Chondrocyte (in vitro differentiated cells): ENCODE data around the gene PRPF8. TPM values are rescaled to one million over a fixed set of nuclear protein-coding genes. Genes with fewer than 3 reads are reported as not detected.
"Not testable (repeated sequence)": the region's sequence is repeated elsewhere in the genome, so short reads cannot be mapped to it uniquely, and the experiment has no call there.

ENCODE experiments used
- DNase-seq: peaks from one replicate; pipeline ENCODE4 v3.0.0; 2021; ENCODE audit warnings: mixed read lengths, low spot score
- H3K27ac Mint-ChIP-seq: one replicate; pipeline ENCODE4 v1.8.0; 2021; ENCODE audit warnings: mild to moderate bottlenecking, moderate library complexity, mixed read lengths; ENCODE audit not compliant: unreplicated experiment
- H3K27me3 Mint-ChIP-seq: 2 replicates; pipeline ENCODE4 v1.8.0; 2021; ENCODE audit warnings: low read depth, mixed read lengths
- H3K36me3 Mint-ChIP-seq: 2 replicates; pipeline ENCODE4 v1.8.0; 2021; ENCODE audit warnings: low read depth, mixed read lengths
- H3K4me1 Mint-ChIP-seq: 2 replicates; pipeline ENCODE4 v1.8.0; 2021; ENCODE audit warnings: low read depth, mild to moderate bottlenecking, mixed read lengths
- H3K4me3 Mint-ChIP-seq: one replicate; pipeline ENCODE4 v1.8.0; 2021; ENCODE audit warnings: mild to moderate bottlenecking, moderate library complexity, mixed read lengths; ENCODE audit not compliant: unreplicated experiment
- H3K9me3 Mint-ChIP-seq: 2 replicates; pipeline ENCODE4 v1.8.0; 2021; ENCODE audit warnings: low read depth, mixed read lengths
- total RNA-seq: library from RNA; stranded (reverse); gene quantifications from 3 replicates; pipeline ENCODE4 v1.2.1, GENCODE V29; 2021
- TF ChIP-seq, protein P1 (sequence below): fragments of 200-600 bp; sonication (generic); IDR thresholded peaks from 2 replicates; pipeline ENCODE4 v1.5.0; 2021; ENCODE audit warnings: antibody characterized with exemption, mild to moderate bottlenecking, moderate library complexity

Gene PRPF8
- total RNA-seq, 1 donor from 2014 or later: 164 TPM

DNA sequence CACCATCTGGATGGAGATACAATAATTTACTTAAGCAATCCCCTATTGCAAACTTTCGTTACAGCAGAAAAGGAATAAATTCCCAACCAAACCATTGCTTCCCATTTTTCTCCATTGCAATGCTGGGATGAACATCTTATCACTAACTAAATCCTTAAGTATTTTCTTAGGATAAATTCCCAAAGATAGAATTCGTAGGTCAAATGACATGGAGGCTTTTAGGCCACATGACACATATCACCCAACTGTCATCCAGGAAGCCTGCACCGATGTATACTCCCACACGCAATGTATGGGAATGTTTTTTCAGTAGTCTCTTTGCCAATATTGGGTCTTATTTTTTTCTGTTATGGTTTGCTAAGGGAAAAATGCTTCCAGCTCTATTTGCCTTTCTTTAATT lies 27.1 kb upstream of the PRPF8 start:
- peaks cover 32% of the 10 kb centered on the region for H3K36me3 Mint-ChIP-seq
- no peak for DNase-seq
- H3K27ac Mint-ChIP-seq: peak overlapping the region; percentile 93
- H3K4me3 Mint-ChIP-seq: peak overlapping the region; percentile 97
- H3K9me3 Mint-ChIP-seq: no peaks in the 10 kb centered on the region
- H3K4me1 Mint-ChIP-seq: peaks cover 43% of the 10 kb centered on the region
- no peaks in the 10 kb centered on the region for H3K27me3 Mint-ChIP-seq
- TF ChIP-seq, protein P1, sequence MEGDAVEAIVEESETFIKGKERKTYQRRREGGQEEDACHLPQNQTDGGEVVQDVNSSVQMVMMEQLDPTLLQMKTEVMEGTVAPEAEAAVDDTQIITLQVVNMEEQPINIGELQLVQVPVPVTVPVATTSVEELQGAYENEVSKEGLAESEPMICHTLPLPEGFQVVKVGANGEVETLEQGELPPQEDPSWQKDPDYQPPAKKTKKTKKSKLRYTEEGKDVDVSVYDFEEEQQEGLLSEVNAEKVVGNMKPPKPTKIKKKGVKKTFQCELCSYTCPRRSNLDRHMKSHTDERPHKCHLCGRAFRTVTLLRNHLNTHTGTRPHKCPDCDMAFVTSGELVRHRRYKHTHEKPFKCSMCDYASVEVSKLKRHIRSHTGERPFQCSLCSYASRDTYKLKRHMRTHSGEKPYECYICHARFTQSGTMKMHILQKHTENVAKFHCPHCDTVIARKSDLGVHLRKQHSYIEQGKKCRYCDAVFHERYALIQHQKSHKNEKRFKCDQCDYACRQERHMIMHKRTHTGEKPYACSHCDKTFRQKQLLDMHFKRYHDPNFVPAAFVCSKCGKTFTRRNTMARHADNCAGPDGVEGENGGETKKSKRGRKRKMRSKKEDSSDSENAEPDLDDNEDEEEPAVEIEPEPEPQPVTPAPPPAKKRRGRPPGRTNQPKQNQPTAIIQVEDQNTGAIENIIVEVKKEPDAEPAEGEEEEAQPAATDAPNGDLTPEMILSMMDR: no peak

DNA sequence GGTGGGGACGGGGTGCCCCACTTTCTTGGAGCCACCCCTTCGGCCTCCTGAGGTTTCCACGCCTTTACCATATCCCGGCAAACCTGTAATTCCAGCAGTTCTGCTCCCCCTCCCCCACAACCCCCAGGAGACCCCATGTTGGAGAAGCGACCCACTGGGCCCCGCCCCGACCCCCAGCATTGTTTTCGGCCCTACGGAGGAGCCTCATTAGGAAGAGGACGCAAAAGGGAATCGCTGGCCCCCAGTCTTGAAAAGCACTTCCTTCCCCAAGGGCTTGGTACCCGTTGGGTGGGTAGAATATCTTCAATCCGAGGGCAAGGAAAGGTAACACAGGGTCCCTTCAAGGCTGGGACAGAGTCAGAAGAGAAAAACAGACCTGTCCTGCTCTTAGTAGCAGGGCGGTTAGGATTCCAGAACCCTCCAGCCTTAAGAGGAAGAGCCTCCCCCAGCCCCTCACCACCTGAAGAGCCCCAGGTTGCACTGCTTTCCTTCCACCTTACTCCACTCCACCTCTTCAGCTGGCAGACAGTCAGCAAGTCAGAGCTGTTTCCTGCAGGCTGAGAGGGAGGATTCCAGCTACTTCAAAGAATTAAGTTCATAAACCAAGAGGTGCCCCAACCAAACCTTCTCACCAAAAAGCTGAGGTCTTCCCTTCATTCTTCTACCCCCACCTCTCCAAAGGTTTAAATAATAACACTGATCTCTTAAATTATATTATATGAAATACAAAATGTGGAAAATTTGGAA lies 26.3 kb upstream of the PRPF8 start:
- no peak for DNase-seq
- TF ChIP-seq, protein P1: no peak
- Mint-ChIP-seq H3K27me3 (no peaks in the 10 kb centered on the region), H3K27ac (peak overlapping the region; percentile 93), H3K9me3 (no peaks in the 10 kb centered on the region), H3K4me1 (peaks cover 43% of the 10 kb centered on the region), H3K4me3 (peak overlapping the region; percentile 97), H3K36me3 (peaks cover 32% of the 10 kb centered on the region)

DNA sequence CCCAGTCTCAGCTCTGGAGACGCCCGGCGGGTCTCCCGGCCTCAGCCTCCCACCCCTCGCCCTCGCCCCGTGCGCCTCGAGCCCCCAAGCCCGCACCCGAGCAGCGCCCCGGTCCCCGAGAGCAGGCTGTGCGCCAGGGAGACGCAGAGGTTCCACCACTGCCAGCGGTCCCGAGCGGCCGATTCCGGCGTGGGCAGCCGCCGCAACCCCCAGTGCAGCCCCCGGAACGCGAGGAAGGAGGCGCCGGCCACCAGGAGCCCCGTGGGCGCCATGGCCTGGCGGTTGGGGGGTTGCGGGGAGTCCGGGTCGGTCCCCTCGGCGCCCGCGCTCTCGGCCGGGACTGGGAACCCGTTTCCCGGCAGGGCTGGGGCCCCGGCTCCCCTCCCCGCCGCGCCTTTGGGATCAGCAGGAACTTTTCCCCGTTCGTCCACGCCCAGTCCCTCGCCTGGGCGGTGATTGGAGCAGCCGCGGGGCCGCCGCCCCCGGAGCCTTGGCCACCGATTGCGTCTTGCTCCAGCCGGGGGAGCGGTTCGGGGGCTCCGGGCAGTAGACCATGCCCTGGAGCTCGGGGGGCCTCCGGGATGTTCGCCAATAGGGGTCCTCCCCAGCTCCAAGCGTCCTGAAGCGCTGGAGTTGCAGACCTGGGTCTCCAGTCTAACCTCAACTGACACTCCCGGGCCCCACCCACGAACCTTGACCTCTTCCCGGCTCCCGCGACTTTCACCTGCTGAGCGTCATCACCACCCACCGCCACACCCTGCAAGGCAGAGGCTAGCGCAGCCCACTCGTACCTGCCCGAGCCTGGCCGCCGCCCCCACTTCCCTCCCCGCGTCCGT lies 25.5 kb upstream of the PRPF8 start, which contains the start of gene TLCD2:
Gene TLCD2, minus strand, starts transcription at position 407 of the 836 bp plus-strand sequence. Its CDS starts 135 bp downstream, at position 272.
- no peak for DNase-seq
- H3K4me3 Mint-ChIP-seq: peak within 1 kb of the TSS; percentile 97
- H3K27ac Mint-ChIP-seq: peak within 1 kb of the TSS; percentile 93
- peaks cover 30% of the 10 kb centered on the region for H3K36me3 Mint-ChIP-seq
- H3K27me3 Mint-ChIP-seq: no peaks in the 10 kb centered on the region
- peaks cover 43% of the 10 kb centered on the region for H3K4me1 Mint-ChIP-seq
- H3K9me3 Mint-ChIP-seq: no peaks in the 10 kb centered on the region
- TF ChIP-seq, protein P1: no peak

DNA sequence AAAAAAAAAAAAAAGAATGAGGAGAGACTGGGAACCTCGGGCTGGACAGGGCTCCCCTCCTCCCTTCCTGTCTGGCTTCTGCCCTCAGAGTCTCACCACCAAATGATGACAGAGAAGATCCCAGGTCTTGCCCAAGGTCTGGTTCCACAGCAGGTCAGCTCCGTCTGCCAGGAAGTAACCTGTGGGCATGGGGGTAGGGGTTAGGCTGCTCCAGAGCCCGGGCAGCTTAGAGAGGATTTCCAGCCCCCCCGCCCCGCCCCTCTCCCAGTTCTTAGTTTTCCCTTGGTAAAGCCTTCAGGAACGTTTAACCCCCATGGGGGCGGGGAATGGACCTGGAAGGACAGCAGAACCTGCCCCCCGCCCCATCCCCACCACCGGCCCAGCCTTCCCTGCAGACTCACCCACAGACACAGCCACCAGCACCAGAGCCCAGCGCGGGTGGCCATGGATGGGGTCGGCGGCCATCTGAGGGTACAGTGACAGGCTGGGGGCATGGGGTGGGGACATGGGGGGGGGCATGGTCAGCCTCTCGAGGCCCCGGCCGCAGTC lies 24.8 kb upstream of the PRPF8 start:
- TF ChIP-seq, protein P1: no peak
- H3K4me3 Mint-ChIP-seq: peak overlapping the region; percentile 57
- peaks cover 28% of the 10 kb centered on the region for H3K36me3 Mint-ChIP-seq
- peaks cover 43% of the 10 kb centered on the region for H3K4me1 Mint-ChIP-seq
- H3K27me3 Mint-ChIP-seq: no peaks in the 10 kb centered on the region
- no peak overlapping the region for H3K27ac Mint-ChIP-seq
- no peaks in the 10 kb centered on the region for H3K9me3 Mint-ChIP-seq
- no peak for DNase-seq

DNA sequence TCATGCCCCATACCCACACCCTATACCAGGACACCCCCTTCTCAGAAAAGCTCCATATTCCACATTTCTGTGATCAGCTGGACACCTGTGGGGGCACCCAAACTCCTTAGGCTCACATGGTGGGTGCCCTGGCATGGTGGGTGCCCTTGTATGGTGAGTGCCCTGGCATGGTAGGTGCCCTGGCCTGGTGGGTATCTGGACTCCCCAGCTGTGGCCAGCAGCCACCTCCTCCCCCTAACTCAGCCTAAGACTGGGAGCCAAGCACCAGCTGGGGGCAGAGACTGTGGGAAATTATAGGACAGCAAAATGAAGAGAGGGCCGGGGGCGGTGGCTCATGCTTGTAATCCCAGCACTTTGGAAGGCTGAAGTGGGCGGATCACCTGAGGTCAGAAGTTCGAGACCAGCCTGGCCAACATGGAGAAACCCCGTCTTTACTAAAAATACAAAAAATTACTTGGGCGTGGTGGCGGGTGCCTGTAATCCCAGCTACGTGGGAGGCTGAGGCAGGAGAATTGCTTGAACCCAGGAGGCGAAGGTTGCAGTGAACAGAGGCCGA lies 24.2 kb upstream of the PRPF8 start:
- Mint-ChIP-seq H3K4me1 (peaks cover 40% of the 10 kb centered on the region), H3K27ac (peak overlapping the region; percentile 61), H3K4me3 (peak overlapping the region; percentile 57), H3K36me3 (peaks cover 25% of the 10 kb centered on the region)
- DNase-seq, H3K27me3 Mint-ChIP-seq, H3K9me3 Mint-ChIP-seq: not testable (repeated sequence)
